Measurements from ENCODE around the gene RPL36AL. TPM values are rescaled to one million over a fixed set of nuclear protein-coding genes. Genes with fewer than 3 reads are reported as not detected.
A peak's percentile ranks its signal among the peaks of the same experiment; 100 is the strongest.
"Not testable (repeated sequence)": the region's sequence is repeated elsewhere in the genome, so short reads cannot be mapped to it uniquely, and the experiment has no call there.

Gene RPL36AL
- 729 TPM for polyA plus RNA-seq (2013, experiment 1 of 2)
- 715 TPM for polyA plus RNA-seq (2013, experiment 2 of 2)

GRCh38 chr14:49620182-49621113 lies at the start of gene RPL36AL, which contains the start of gene MGAT2:
RPL36AL (minus strand) TSS chr14:49620626; CDS start chr14:49619104, 1,522 bp downstream.
MGAT2 (plus strand) TSS chr14:49620799; CDS start chr14:49621269, 470 bp downstream.
- H3K4me3 ChIP-seq (ENCODE audit: insufficient read depth in 1 of 2, low read depth in 1 of 2, low read length in 2 of 2): peak within 1 kb of the TSS; percentile 65 to 92
- peaks cover 11% of the 10 kb centered on the region for H3K4me1 ChIP-seq (ENCODE audit: control insufficient read depth, insufficient read depth, low read depth, low read length)
- peak within 1 kb of the TSS; percentile 86 to 99 for H3K18ac ChIP-seq (ENCODE audit: low read depth in 1 of 2, low read length in 2 of 2)
- no peaks in the 10 kb centered on the region for H3K27me3 ChIP-seq (ENCODE audit: control insufficient read depth in 1 of 2, insufficient read depth in 1 of 2, low read length in 2 of 2)
- H4K8ac ChIP-seq (ENCODE audit: low read length): peak within 1 kb of the TSS; percentile 81
- peak within 1 kb of the TSS; percentile 95 for H3K27ac ChIP-seq (ENCODE audit: low read length, poor library complexity, severe bottlenecking)
- H2BK120ac ChIP-seq (ENCODE audit: low read depth, low read length): peak within 1 kb of the TSS; percentile 77
- H3K9me3 ChIP-seq (ENCODE audit: control insufficient read depth, low read length): no peaks in the 10 kb centered on the region
- H3K14ac ChIP-seq (ENCODE audit: low read length in 2 of 2): peak within 1 kb of the TSS; percentile 45 to 69
- H2AFZ ChIP-seq (ENCODE audit: low read depth, low read length): no peak within 1 kb of the TSS
- H3K4ac ChIP-seq (ENCODE audit: low read depth in 1 of 2, low read length in 2 of 2): peak within 1 kb of the TSS; percentile 80 to 83
- H3K23ac ChIP-seq (ENCODE audit: low read length in 2 of 2): peak within 1 kb of the TSS in 1 of 2 experiments; percentile 71
- H2BK5ac ChIP-seq (ENCODE audit: low read depth, low read length, poor library complexity, severe bottlenecking): peak within 1 kb of the TSS; percentile 20
- WGBS: under 1% methylated on average over 70 of the region's 85 CpGs
- H4K91ac ChIP-seq (ENCODE audit: low read length): peak within 1 kb of the TSS; percentile 78
- H3K9ac ChIP-seq (ENCODE audit: low read length): peak within 1 kb of the TSS; percentile 98
- no peaks in the 10 kb centered on the region for H3K79me1 ChIP-seq (replicated peaks; ENCODE audit: low read length, poor library complexity, severe bottlenecking)
- peak within 1 kb of the TSS in 1 of 2 experiments; percentile 8 for H2BK12ac ChIP-seq (ENCODE audit: low read length in 2 of 2)
- peaks cover 2 to 32% of the 10 kb centered on the region in 2 experiments for H3K36me3 ChIP-seq (ENCODE audit: control insufficient read depth in 1 of 2, insufficient read depth in 2 of 2, low read depth in 1 of 2, low read length in 2 of 2)
- DNase-seq: peak; percentile 99
- peak within 1 kb of the TSS; percentile 72 for H2AK5ac ChIP-seq (ENCODE audit: low read length, severe bottlenecking)
- H3K4me2 ChIP-seq (ENCODE audit: low read length, poor library complexity, severe bottlenecking): peak within 1 kb of the TSS; percentile 94
- H2BK15ac ChIP-seq (ENCODE audit: low read depth, poor library complexity, severe bottlenecking): peak within 1 kb of the TSS; percentile 66

- no peak overlapping the region for H4K91ac ChIP-seq (ENCODE audit: low read length)
- no CpG with 5 or more reads among the region's 2 CpGs for WGBS
- no peak overlapping the region for H2BK5ac ChIP-seq (ENCODE audit: low read depth, low read length, poor library complexity, severe bottlenecking)
- no peak for DNase-seq
- H3K9ac ChIP-seq (ENCODE audit: low read length): no peak overlapping the region
- no peak overlapping the region for H3K18ac ChIP-seq (ENCODE audit: low read depth in 1 of 2, low read length in 2 of 2)
- no peak overlapping the region for H3K27ac ChIP-seq (ENCODE audit: low read length, poor library complexity, severe bottlenecking)
- H3K23ac ChIP-seq (ENCODE audit: low read length in 2 of 2): no peak overlapping the region
- H2BK12ac ChIP-seq (ENCODE audit: low read length in 2 of 2): no peak overlapping the region
- no peak overlapping the region for H3K4ac ChIP-seq (ENCODE audit: low read depth in 1 of 2, low read length in 2 of 2)
- H2BK15ac ChIP-seq (ENCODE audit: low read depth, poor library complexity, severe bottlenecking): no peak overlapping the region
- H3K36me3 ChIP-seq (ENCODE audit: control insufficient read depth in 1 of 2, insufficient read depth in 2 of 2, low read depth in 1 of 2, low read length in 2 of 2): no peaks in the 10 kb centered on the region
- no peak overlapping the region for H2BK120ac ChIP-seq (ENCODE audit: low read depth, low read length)
- H3K79me1 ChIP-seq (replicated peaks; ENCODE audit: low read length, poor library complexity, severe bottlenecking): peaks cover 2% of the 10 kb centered on the region
- no peak overlapping the region for H2AFZ ChIP-seq (ENCODE audit: low read depth, low read length)
- H3K27me3 ChIP-seq (ENCODE audit: control insufficient read depth in 1 of 2, insufficient read depth in 1 of 2, low read length in 2 of 2): no peaks in the 10 kb centered on the region
- no peak overlapping the region for H3K4me2 ChIP-seq (ENCODE audit: low read length, poor library complexity, severe bottlenecking)
- peaks cover 1% of the 10 kb centered on the region for H3K4me1 ChIP-seq (ENCODE audit: control insufficient read depth, insufficient read depth, low read depth, low read length)
- H3K9me3 ChIP-seq (ENCODE audit: control insufficient read depth, low read length): no peaks in the 10 kb centered on the region
- no peak overlapping the region for H4K8ac ChIP-seq (ENCODE audit: low read length)
- no peak overlapping the region for H3K4me3 ChIP-seq (ENCODE audit: insufficient read depth in 1 of 2, low read depth in 1 of 2, low read length in 2 of 2)
- no peak overlapping the region for H3K14ac ChIP-seq (ENCODE audit: low read length in 2 of 2)
- no peak overlapping the region for H2AK5ac ChIP-seq (ENCODE audit: low read length, severe bottlenecking)
These were observed 39.4 kb upstream of the RPL36AL start for GRCh38 chr14:49659526-49660455.

- H2BK12ac ChIP-seq (ENCODE audit: low read length in 2 of 2); H3K4me3 ChIP-seq (ENCODE audit: insufficient read depth in 1 of 2, low read depth in 1 of 2, low read length in 2 of 2); H3K27me3 ChIP-seq (ENCODE audit: control insufficient read depth in 1 of 2, insufficient read depth in 1 of 2, low read length in 2 of 2); H4K8ac ChIP-seq (ENCODE audit: low read length); H3K4me2 ChIP-seq (ENCODE audit: low read length, poor library complexity, severe bottlenecking); H3K27ac ChIP-seq (ENCODE audit: low read length, poor library complexity, severe bottlenecking); H2BK5ac ChIP-seq (ENCODE audit: low read depth, low read length, poor library complexity, severe bottlenecking); H4K91ac ChIP-seq (ENCODE audit: low read length); H2AK5ac ChIP-seq (ENCODE audit: low read length, severe bottlenecking); H3K14ac ChIP-seq (ENCODE audit: low read length in 2 of 2); H3K23ac ChIP-seq (ENCODE audit: low read length in 2 of 2); H3K36me3 ChIP-seq (ENCODE audit: control insufficient read depth in 1 of 2, insufficient read depth in 2 of 2, low read depth in 1 of 2, low read length in 2 of 2); H3K9me3 ChIP-seq (ENCODE audit: control insufficient read depth, low read length); H3K79me1 ChIP-seq (replicated peaks; ENCODE audit: low read length, poor library complexity, severe bottlenecking); H3K4ac ChIP-seq (ENCODE audit: low read depth in 1 of 2, low read length in 2 of 2); H2BK120ac ChIP-seq (ENCODE audit: low read depth, low read length); DNase-seq; H2BK15ac ChIP-seq (ENCODE audit: low read depth, poor library complexity, severe bottlenecking); H3K4me1 ChIP-seq (ENCODE audit: control insufficient read depth, insufficient read depth, low read depth, low read length); H3K9ac ChIP-seq (ENCODE audit: low read length); H3K18ac ChIP-seq (ENCODE audit: low read depth in 1 of 2, low read length in 2 of 2); H2AFZ ChIP-seq (ENCODE audit: low read depth, low read length): not testable (repeated sequence)
- 100% methylated on average over 3 of the region's 6 CpGs for WGBS
These were observed 37.1 kb upstream of the RPL36AL start for GRCh38 chr14:49657500-49657899.
